Stimulated activated CD8-positive, alpha-beta memory T cell treated with anti-CD3 and anti-CD28 coated beads, Interleukin-4, amount 100 ng/mL, for 1 hour (primary cell): ENCODE data around the gene ZNF837.
"Not testable (repeated sequence)": the region's sequence is repeated elsewhere in the genome, so short reads cannot be mapped to it uniquely, and the experiment has no call there.

Source experiments
- DNase-seq, 2 donors: peaks; one replicate each; pipeline ENCODE4 v3.0.0-alpha.2; 2020; ENCODE audit warnings: low read depth in 2 of 2, low spot score in 1 of 2

The ZNF837 gene

DNA sequence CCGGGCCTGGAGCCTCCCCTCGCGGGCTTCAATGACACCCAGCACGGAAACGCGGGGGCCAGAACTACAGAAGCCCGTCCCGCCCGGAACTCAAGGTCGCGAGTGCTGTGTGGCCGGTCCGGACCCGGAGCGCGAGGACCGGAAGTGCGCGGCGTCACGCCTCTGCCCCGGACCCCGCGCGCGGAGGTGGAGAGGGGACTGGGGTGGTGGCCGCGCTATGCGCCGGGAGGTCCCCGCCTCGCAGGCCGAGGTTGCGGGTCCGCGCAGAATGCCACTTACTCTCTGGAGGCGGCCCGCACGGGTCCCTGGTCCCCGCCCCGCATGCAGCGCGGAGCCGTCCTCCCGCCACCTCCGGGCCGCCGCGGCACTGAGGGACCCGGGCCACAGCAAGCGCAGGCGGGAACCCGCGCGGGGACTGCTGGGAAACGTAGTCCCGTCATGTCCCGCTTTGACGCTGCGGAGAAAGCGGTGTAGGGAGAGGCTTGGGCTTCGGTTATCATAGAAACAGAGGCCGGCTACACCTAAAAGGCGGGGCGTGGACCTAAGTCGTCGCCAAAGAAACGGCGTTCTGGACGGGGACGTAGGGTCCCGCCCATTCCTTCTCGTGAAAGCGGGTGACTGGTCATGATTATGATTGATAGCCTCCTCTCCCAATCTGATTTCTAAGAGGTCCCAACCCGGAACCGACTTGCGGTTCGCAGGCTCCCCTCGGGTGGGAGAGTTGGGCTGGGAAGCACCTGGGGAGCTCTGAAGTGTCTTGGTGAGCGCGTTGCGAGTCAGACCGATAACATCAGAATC lies at the start of gene ZNF837:
Gene ZNF837 (minus strand): TSS at position 369 of the 798 bp plus-strand sequence. CDS start 11,698 bp downstream, outside the sequence.
- peak; percentile 81 to 96 for DNase-seq

DNA sequence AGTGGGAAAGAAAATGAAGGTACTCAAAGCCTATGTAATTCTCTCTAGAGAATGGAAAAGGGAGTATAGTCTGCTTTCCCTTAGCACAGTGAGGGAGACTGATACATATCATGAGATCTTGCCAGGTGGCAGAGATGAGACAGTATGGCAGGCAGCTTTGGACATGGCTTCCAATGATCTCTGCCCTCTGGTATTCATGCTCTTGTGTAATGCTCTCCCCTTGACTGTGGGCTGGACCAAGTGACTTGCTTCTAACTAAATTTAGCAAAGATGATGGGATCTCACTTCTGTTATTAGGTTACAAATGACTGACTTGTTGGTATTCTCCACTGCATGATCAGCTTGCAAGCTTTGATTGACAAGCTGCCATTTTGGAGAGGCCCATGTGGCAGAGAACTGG lies 48.9 kb upstream of the ZNF837 start:
- no peak for DNase-seq

DNA sequence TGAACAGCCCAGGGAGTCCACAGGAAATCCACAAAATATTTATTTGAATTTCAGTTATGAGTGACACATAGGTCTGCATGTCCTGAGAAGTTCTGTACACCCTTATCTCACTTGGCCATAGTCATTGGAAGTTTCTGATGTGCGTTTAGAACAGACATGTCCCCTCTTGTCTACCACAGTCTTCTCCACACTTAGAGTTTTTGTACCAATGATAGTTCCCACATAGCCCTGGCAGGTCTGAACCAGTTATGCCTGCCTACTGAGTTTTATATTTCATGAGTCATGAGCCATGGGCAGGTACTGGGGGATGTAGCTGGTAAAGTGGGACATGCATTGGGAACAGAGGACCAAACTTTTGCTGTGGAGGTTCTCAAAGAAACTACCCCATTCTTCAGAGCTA lies 47.8 kb upstream of the ZNF837 start:
- DNase-seq: no peak

DNA sequence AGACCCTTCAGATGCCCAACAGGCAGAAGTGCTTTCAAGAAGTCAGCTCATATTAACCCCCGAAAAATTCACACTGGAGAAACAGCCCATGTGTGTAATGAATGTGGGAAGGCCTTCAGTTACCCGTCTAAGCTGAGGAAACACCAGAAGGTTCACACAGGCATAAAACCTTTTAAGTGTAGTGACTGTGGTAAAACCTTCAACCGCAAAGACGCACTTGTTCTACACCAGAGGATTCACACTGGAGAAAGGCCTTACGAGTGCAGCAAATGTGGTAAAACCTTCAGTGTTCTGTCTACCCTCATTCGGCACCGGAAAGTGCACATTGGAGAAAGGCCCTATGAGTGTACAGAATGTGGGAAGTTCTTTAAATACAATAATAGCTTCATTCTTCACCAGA lies 36.2 kb upstream of the ZNF837 start:
- no peak for DNase-seq

DNA sequence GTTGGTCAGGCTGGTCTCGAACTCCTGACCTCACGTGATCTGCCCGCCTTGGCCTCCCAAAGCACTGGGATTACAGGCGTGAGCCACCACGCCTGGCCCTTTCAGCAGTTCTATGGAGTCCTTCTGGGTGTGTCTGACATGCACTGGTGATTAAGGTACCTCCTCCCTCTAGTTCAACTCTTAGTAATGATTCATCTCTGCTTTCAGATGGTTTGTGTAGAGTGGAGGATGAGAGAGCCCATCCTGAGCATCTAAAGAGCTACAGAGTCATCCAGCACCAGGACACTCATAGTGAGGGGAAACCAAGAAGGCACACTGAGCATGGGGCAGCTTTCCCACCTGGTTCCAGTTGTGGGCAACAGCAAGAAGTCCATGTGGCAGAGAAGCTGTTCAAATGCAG lies 35.8 kb upstream of the ZNF837 start:
- DNase-seq: no peak

- DNase-seq: no peak
Observed at GRCh38 chr19:58409010-58409790, 28.4 kb upstream of the ZNF837 start.

DNA sequence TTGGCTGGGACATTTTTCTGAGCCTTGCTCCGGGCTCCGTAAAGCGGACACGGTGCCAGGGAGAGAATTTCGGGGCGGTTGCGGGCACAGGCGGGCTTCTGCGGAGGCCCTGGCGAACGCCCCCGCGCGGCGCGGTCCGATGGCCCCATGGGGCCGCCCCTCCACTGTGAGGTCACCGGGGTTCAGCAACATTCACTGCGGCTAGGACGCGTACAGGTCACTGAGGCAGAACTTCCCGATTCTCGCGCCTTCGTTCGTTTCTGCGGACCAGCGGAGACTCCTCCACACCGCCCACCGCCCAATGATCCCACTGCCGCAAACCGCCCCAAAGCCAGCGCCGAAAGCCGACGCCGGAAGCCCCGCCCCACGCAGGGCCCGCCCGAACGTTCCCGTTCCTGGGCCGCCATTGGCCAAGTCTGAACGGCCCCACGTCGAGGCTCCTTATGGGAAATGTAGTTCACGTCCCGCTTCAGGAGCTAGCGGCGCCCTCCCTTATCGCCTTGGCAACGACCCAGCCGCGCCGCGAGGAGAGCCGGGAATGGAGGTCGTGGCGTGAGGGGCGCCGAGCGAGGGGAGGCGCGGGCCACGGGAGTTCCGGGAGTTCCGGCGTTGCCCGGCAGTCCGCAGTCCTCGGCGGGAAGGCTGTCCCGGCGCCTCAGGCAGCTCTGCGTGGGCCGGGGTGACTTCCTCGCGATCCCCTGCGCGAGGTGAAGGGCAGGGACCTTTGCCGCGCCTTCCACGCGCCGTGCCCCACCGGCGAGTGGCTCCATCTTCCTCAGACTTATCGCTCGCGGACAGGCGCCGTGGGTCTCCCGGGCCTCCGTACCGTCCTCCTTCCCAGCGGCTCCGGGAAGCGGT lies 27.6 kb upstream of the ZNF837 start, which contains the start of gene ZNF584:
Gene ZNF584 (plus strand): TSS at position 498 of the 858 bp plus-strand sequence. CDS start 499 bp downstream, outside the sequence.
- DNase-seq: peak; percentile 81 to 86

- no peak for DNase-seq
Observed at GRCh38 chr19:58407658-58408151, 26.9 kb upstream of the ZNF837 start.

DNA sequence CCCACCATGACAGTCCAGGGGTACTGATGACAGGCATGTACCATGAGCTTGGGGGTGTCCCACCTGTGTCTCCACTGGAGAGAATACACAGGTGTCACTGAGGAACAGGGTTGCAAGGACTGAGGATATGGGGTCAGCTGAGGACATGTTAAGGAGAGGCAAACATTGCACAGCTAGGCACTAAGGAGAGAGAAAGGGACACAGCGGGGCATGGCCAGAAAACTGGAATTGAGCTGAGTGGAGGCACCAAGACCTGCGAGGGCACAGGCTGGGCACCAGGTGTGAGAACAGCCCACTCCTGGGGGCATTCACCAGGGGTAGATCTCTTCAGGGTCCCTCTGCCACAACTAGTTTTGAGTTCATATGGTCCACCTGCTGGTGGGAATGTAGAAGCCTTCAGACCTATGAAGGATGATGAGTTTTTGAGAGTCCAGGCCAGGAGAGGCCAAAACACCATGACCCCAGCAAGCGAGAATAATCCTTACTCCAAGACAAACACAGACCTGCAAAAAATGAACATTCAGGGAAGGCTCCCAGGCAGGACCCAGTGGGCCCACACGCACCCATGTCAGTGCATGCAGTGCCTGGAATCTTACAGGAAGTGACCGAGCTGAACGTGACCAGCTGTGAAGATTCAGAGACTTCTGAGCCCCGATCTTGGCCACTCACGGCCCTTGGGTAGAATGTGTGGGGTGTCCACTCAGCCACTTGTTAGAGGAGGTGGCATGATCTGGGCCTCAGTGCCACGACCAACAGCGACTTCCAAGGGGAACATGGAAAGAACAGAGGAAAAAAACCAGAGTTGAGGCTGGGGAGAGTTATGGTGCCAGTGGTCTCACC lies 26.2 kb upstream of the ZNF837 start:
- DNase-seq: no peak

GRCh38 chr19:58403920-58404478 lies 23.2 kb upstream of the ZNF837 start:
- DNase-seq: not testable (repeated sequence)

DNA sequence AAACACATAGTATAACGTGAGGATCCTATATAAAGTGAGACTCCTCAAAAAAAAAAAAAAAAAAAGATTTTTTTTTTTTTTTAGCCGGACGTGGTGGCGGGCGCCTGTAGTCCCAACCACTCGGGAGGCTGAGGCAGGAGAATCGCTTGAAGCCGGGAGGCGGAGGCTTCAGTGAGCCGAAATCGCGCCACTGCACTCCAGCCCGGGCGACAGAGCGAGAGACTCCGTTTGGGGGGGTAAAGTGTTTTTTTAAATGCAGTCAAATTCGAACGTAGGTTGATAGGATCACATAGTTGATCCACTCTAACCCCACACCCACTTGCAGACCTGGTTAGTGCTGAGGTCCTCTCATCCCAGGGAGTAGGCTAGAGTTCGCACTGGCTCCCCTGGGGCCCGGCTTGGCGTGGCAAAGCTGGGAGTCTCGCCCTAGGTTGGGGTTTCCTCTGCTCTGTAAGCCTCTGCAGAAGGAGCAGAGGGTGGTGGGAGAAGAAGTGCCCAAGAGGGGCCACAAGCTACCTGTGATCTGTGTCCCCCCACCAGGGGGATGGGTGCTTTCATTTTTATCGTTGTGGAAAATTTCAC lies 21.1 kb upstream of the ZNF837 start:
- DNase-seq: no peak

- DNase-seq: peak; percentile 98 to 99
Observed at GRCh38 chr19:58400916-58401839, 20.3 kb upstream of the ZNF837 start.

- no peak for DNase-seq
Observed at GRCh38 chr19:58400316-58400915, 19.6 kb upstream of the ZNF837 start.

- no peak for DNase-seq
Observed at GRCh38 chr19:58399903-58400302, 19.1 kb upstream of the ZNF837 start.

- no peak for DNase-seq
Observed at GRCh38 chr19:58398545-58398944, 17.7 kb upstream of the ZNF837 start.

GRCh38 chr19:58398087-58398486 lies 17.3 kb upstream of the ZNF837 start:
- DNase-seq: no peak

DNA sequence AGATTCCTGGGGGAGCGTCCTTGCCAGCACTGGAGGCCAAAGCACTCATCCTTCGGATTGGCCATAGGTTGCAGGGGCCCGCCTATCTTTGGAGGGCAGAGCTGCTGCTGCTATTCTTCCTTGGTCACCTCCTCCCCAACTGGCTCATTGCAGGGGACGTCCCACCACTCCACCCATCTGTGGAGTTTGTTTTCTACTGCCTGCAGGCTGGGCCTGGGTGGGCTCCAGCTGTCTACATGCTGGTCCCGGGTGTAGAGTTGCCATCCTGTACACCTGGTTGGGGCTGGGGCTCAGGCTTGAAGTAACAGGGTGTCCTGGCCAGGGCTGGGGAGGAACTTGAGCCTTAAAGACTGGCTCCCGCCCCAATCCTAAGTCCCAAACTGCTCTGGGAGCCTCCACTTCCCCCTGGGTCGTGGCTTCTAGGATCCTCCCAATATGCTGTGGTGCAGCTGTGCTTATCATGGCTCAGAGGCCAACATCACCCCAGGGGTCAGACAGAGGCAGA lies 16.8 kb upstream of the ZNF837 start:
- no peak for DNase-seq
